Right renal pelvis (tissue), 4 donors: ENCODE data around the gene TAF9B. TPM values are rescaled to one million over a fixed set of nuclear protein-coding genes. Genes with fewer than 3 reads are reported as not detected.
"Not testable (repeated sequence)": the region's sequence is repeated elsewhere in the genome, so short reads cannot be mapped to it uniquely, and the experiment has no call there.

ENCODE experiments used
- DNase-seq, 4 donors: peaks; one replicate each; pipeline ENCODE4 v3.0.0-alpha.2; 2013; ENCODE audit warnings: low read depth in 4 of 4, low spot score in 3 of 4, missing footprints in 1 of 4
- polyA plus RNA-seq, 4 donors: library from polyadenylated mRNA; unstranded; fragments of 120-200 nt; gene quantifications; one replicate each; pipeline ENCODE4 v1.2.1, GENCODE V29; 2013; ENCODE audit not compliant: insufficient read length in 4 of 4

Gene TAF9B
- polyA plus RNA-seq, 4 donors = 45.9 to 61.6 (median 57.5) TPM

GRCh38 chrX:78116766-78117165, 22.7 kb downstream of the TAF9B start:
- DNase-seq = no peak

DNA sequence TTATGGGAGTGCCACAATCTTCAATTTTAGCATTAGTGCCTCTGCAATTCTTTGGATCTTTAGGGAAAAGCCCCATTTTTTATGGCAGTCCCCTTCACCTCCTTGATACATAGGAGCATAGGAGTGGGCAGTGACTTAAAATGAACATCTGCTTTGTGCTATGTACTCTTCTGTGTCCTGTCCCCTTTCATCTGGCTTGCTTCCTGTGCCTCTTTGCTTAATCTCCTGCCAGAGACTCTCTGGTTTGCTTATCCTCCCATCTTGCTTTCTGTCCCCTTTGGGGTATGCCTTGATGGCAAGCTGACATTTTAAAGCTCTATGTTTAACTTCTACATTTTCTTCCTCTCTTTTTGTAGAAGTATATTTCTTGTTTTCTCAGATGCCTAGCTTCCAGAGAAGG, 23.1 kb downstream of the TAF9B start:
- DNase-seq = no peak

DNA sequence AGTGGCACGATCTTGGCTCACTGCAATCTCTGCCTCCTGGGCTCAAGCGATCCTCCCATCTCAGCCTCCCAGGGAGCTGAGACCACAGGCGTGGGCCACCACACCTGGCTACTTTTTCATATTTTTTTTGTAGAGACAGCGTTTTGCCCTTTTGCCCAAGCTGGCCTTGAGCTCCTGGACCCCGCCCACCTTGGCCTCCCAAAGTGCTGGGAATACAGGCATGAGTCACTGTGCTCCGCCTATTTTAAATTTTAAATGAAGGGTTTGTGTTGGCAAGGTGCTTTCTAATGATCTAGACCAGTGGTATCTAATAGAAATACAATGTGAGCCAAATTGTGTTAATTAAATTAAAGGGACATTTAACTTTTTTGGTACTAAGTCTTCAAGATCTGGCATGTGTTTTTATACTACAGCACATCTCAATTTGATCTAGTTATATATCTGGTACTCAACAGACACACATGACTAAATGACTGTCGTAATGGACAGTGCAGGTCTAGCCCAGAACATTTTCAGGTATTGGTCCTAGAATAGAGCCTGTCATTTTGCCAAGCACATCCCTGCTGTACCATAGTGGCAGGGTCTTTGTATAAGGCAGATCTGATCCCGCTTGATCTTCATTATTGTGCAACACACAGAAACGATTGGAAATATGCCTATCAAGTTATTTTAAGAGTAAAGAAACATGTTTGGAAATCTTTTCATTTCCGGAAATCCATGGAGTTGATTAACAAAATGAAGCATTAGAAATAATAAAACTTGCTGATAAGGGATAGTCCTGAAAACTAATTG, 28.1 kb downstream of the TAF9B start:
- no peak for DNase-seq

- DNase-seq = no peak
Observed at GRCh38 chrX:78109458-78109857, 30.0 kb downstream of the TAF9B start.

GRCh38 chrX:78106651-78106986, 32.8 kb downstream of the TAF9B start:
- DNase-seq = no peak

DNA sequence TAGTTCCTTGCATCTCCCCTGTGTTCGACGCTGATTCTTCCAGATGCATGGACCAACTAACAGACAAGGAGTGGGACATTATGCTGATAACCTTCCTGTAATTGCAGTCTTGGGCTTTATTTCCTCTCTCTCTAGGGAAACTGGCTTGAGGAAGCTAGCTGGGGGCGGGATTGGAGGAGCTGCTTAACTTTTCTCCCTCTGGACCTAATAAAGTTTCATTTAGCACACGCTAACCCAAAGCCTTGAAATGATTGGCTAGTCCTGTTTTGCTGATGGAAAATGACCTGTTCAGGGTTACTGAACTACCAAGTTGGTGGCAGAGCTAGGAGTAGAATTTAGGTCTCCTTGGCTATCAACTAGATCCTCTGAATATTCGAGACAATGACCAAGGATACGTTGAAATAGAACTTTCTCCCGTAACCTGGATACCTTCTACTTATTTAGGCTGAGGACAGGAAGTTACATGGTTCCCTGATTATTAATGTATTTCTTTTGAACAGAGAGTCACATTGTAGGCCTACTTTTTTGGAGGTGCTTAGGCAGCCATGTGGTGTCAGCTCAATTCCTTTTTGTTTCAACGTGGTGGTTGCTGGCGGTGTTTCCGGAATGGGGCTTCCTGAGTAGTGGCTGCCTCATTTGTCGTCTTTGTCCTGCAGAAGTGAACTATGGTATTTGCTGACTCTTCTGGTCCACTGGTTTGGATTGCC, 33.4 kb downstream of the TAF9B start:
- no peak for DNase-seq

- DNase-seq = peak in 1 of 4 donors; percentile 10
Observed at GRCh38 chrX:78104447-78105176, 34.8 kb downstream of the TAF9B start.

DNA sequence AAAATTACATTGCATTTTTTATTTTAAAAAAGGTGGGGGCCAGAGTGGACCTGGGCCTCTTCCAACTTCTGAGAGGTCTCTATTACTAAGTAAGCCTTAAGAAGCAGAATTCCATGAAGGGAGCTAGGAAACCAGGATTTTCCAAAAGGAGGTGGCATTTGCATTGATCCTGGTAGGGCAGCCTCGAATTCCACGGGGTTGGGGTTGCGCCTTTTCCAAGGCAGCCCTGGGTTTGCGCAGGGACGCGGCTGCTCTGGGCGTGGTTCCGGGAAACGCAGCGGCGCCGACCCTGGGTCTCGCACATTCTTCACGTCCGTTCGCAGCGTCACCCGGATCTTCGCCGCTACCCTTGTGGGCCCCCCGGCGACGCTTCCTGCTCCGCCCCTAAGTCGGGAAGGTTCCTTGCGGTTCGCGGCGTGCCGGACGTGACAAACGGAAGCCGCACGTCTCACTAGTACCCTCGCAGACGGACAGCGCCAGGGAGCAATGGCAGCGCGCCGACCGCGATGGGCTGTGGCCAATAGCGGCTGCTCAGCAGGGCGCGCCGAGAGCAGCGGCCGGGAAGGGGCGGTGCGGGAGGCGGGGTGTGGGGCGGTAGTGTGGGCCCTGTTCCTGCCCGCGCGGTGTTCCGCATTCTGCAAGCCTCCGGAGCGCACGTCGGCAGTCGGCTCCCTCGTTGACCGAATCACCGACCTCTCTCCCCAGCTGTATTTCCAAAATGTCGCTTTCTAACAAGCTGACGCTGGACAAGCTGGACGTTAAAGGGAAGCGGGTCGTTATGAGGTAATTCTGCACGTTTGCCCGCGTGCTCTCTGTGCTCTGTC, 35.6 kb downstream of the TAF9B start, which contains the start of gene PGK1:
PGK1 (plus strand) TSS at position 626 of the 824 bp plus-strand sequence; CDS start at position 719, 93 bp downstream.
- DNase-seq = peak; percentile 73 to 86 (median 82)

- DNase-seq = no peak
Observed at GRCh38 chrX:78103001-78103622, 36.3 kb downstream of the TAF9B start.

GRCh38 chrX:78102091-78102490, 37.4 kb downstream of the TAF9B start:
- DNase-seq = no peak

DNA sequence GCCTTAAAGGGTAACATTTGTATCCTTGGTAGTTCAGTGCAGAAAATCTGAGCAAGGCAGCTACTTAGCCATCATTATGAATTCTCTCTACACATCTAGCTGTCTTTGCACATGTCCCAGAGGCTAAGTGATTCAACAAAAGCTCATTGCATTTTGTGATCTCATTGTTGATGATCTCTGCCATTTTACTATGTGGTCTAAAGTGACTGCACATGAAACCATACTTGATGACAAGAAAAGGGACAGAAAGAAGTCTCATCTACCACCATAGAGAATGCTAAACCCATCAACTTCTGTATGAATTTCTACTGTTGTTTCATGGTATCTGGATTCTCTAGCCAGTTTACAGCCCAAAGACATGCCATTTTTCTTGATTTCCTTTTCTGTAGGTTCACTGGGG, 41.3 kb downstream of the TAF9B start:
- DNase-seq = no peak

DNA sequence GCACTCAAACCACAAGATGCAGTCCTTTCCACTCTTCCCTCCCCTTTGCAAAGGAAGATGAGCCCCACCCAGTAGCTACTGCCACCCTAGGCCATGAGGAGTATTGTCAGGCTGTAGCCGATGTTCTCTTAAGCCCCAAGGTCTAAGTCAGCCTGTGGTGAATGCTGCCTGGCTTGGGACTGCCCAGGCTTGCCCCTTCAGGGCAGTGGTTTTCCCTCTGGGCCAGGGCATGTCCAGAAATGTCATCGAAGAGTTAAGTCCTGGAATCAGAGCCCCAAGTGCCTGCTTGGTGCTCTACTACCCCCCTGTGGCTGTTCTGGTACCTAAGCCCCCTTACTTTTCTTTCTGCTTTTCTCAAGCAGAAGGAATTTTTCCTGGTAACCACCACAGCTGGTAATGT, 47.2 kb downstream of the TAF9B start:
- DNase-seq = no peak

GRCh38 chrX:78081413-78081812, 58.0 kb downstream of the TAF9B start:
- not testable (repeated sequence) for DNase-seq

Other genes starting within 250 kb of the TAF9B start
- gene MAGT1, start 244.2 kb downstream of the TAF9B start, polyA plus RNA-seq = 100 to 1,000 TPM in 3 of 4 donors, 10 to 100 TPM in 1; 88.5 to 104 (median 102) TPM
- 100 to 1,000 TPM; 290 to 318 (median 312) TPM for gene COX7B, start 240.2 kb downstream of the TAF9B start, polyA plus RNA-seq
- 10 to 100 TPM; 15.0 to 18.9 (median 16.9) TPM for gene ATP7A, start 229.0 kb downstream of the TAF9B start, polyA plus RNA-seq
- gene PGAM4, start 170.0 kb downstream of the TAF9B start, polyA plus RNA-seq = under 1 TPM in 2 of 4 donors, not detected in 2; 0.32 to 0.49 TPM
- 100 to 1,000 TPM; 370 to 410 (median 391) TPM for gene PGK1, start 35.4 kb downstream of the TAF9B start, polyA plus RNA-seq
- gene CYSLTR1, start 188.0 kb upstream of the TAF9B start, polyA plus RNA-seq = 1 to 10 TPM; 1.6 to 3.4 (median 2.6) TPM